HUDEP-2 (cell line): ENCODE results near the gene CORO7.

Experiments
- DNase-seq, 76 experiments: peaks; one replicate each; lab custom pipeline; 2025; ENCODE audit not compliant: unreplicated experiment in 76 of 76; lab: John Stamatoyannopoulos, UW

The CORO7 gene

GRCh38 chr16:4324492-4325252, 91.7 kb downstream of the CORO7 start:
- DNase-seq, result no peak

- DNase-seq, result no peak
Observed at GRCh38 chr16:4323845-4324488, 92.4 kb downstream of the CORO7 start.

GRCh38 chr16:4323071-4323844, 93.1 kb downstream of the CORO7 start:
- DNase-seq, result no peak

- no peak for DNase-seq
Observed at GRCh38 chr16:4322121-4323052, 94.0 kb downstream of the CORO7 start.

- no peak for DNase-seq
Observed at GRCh38 chr16:4321286-4322120, 94.9 kb downstream of the CORO7 start.

- DNase-seq, result no peak
Observed at GRCh38 chr16:4320571-4321137, 95.7 kb downstream of the CORO7 start.

GRCh38 chr16:4319454-4320421, 96.7 kb downstream of the CORO7 start:
- DNase-seq, result peak in 20 of 76 experiments; percentile 6 to 42 (median 22)

- DNase-seq, result no peak
Observed at GRCh38 chr16:4318967-4319366, 97.4 kb downstream of the CORO7 start.

- no peak for DNase-seq
Observed at GRCh38 chr16:4318451-4318910, 97.9 kb downstream of the CORO7 start.

GRCh38 chr16:4317532-4318450, 98.6 kb downstream of the CORO7 start:
- no peak for DNase-seq

GRCh38 chr16:4316864-4317531, 99.4 kb downstream of the CORO7 start:
- no peak for DNase-seq

GRCh38 chr16:4316108-4316863, 100.1 kb downstream of the CORO7 start:
- DNase-seq, result no peak

GRCh38 chr16:4315186-4316107, 100.9 kb downstream of the CORO7 start, which contains the start of gene GLIS2:
TSS of gene GLIS2 (plus strand) at chr16:4316067. CDS start at chr16:4332281, 16,214 bp downstream.
- peak in 1 of 76 experiments; percentile 11 for DNase-seq

GRCh38 chr16:4314532-4315185, 101.7 kb downstream of the CORO7 start:
- no peak for DNase-seq
